ENCODE measurements around the gene LETM1.

The LETM1 gene

GRCh38 chr4:1793496-1793840 lies 62.5 kb downstream of the LETM1 start:
- H2AFZ ChIP-seq (ENCODE audit: low read length, unreplicated experiment): no peak overlapping the region
- peak overlapping the region; percentile 67; the same call in 1 of the 2 replicates for H3K4me3 ChIP-seq (ENCODE audit: low read depth, low read length)
- H3K79me2 ChIP-seq (ENCODE audit: control insufficient read depth, insufficient read depth, low read length, unreplicated experiment): no peaks in the 10 kb centered on the region
- peaks cover 29% of the 10 kb centered on the region for H3K27me3 ChIP-seq (ENCODE audit: insufficient read depth, low read length)
- no peak overlapping the region for H3K27ac ChIP-seq (ENCODE audit: low read depth, low read length)
- no peaks in the 10 kb centered on the region for H3K4me1 ChIP-seq (ENCODE audit: control insufficient read depth, insufficient read depth, low read length, unreplicated experiment)
- no peaks in the 10 kb centered on the region for H3K36me3 ChIP-seq (ENCODE audit: insufficient read depth, low read length)

GRCh38 chr4:1792832-1793495 lies 63.0 kb downstream of the LETM1 start, which contains the start of gene FGFR3:
FGFR3 (plus strand) TSS chr4:1793293; CDS start chr4:1793935, 642 bp downstream.
- no peaks in the 10 kb centered on the region for H3K36me3 ChIP-seq (ENCODE audit: insufficient read depth, low read length)
- H3K27me3 ChIP-seq (ENCODE audit: insufficient read depth, low read length): peaks cover 29% of the 10 kb centered on the region
- H2AFZ ChIP-seq (ENCODE audit: low read length, unreplicated experiment): no peak within 1 kb of the TSS
- H3K79me2 ChIP-seq (ENCODE audit: control insufficient read depth, insufficient read depth, low read length, unreplicated experiment): no peaks in the 10 kb centered on the region
- H3K27ac ChIP-seq (ENCODE audit: low read depth, low read length): no peak within 1 kb of the TSS
- H3K4me3 ChIP-seq (ENCODE audit: low read depth, low read length): peak within 1 kb of the TSS; percentile 67
- H3K4me1 ChIP-seq (ENCODE audit: control insufficient read depth, insufficient read depth, low read length, unreplicated experiment): no peaks in the 10 kb centered on the region

GRCh38 chr4:1792158-1792831 lies 63.7 kb downstream of the LETM1 start:
- H3K27me3 ChIP-seq (ENCODE audit: insufficient read depth, low read length): peaks cover 29% of the 10 kb centered on the region
- no peaks in the 10 kb centered on the region for H3K4me1 ChIP-seq (ENCODE audit: control insufficient read depth, insufficient read depth, low read length, unreplicated experiment)
- no peaks in the 10 kb centered on the region for H3K36me3 ChIP-seq (ENCODE audit: insufficient read depth, low read length)
- no peaks in the 10 kb centered on the region for H3K79me2 ChIP-seq (ENCODE audit: control insufficient read depth, insufficient read depth, low read length, unreplicated experiment)
- no peak overlapping the region for H2AFZ ChIP-seq (ENCODE audit: low read length, unreplicated experiment)
- H3K4me3 ChIP-seq (ENCODE audit: low read depth, low read length): no peak overlapping the region
- no peak overlapping the region for H3K27ac ChIP-seq (ENCODE audit: low read depth, low read length)

- no peaks in the 10 kb centered on the region for H3K36me3 ChIP-seq (ENCODE audit: insufficient read depth, low read length)
- no peak overlapping the region for H2AFZ ChIP-seq (ENCODE audit: low read length, unreplicated experiment)
- H3K4me1 ChIP-seq (ENCODE audit: control insufficient read depth, insufficient read depth, low read length, unreplicated experiment): no peaks in the 10 kb centered on the region
- H3K27me3 ChIP-seq (ENCODE audit: insufficient read depth, low read length): peaks cover 19% of the 10 kb centered on the region
- no peaks in the 10 kb centered on the region for H3K79me2 ChIP-seq (ENCODE audit: control insufficient read depth, insufficient read depth, low read length, unreplicated experiment)
- no peak overlapping the region for H3K4me3 ChIP-seq (ENCODE audit: low read depth, low read length)
- no peak overlapping the region for H3K27ac ChIP-seq (ENCODE audit: low read depth, low read length)
These were observed 66.0 kb downstream of the LETM1 start for GRCh38 chr4:1790005-1790404.

GRCh38 chr4:1789552-1789951 lies 66.4 kb downstream of the LETM1 start:
- no peak overlapping the region for H2AFZ ChIP-seq (ENCODE audit: low read length, unreplicated experiment)
- peaks cover 14% of the 10 kb centered on the region for H3K27me3 ChIP-seq (ENCODE audit: insufficient read depth, low read length)
- H3K4me1 ChIP-seq (ENCODE audit: control insufficient read depth, insufficient read depth, low read length, unreplicated experiment): no peaks in the 10 kb centered on the region
- no peak overlapping the region for H3K27ac ChIP-seq (ENCODE audit: low read depth, low read length)
- no peaks in the 10 kb centered on the region for H3K79me2 ChIP-seq (ENCODE audit: control insufficient read depth, insufficient read depth, low read length, unreplicated experiment)
- no peaks in the 10 kb centered on the region for H3K36me3 ChIP-seq (ENCODE audit: insufficient read depth, low read length)
- no peak overlapping the region for H3K4me3 ChIP-seq (ENCODE audit: low read depth, low read length)

GRCh38 chr4:1788254-1788973 lies 67.5 kb downstream of the LETM1 start:
- Histone ChIP-seq H3K4me1 (ENCODE audit: control insufficient read depth, insufficient read depth, low read length, unreplicated experiment) (no peaks in the 10 kb centered on the region), H3K27ac (ENCODE audit: low read depth, low read length) (no peak overlapping the region), H3K4me3 (ENCODE audit: low read depth, low read length) (no peak overlapping the region), H3K79me2 (ENCODE audit: control insufficient read depth, insufficient read depth, low read length, unreplicated experiment) (no peaks in the 10 kb centered on the region), H3K36me3 (ENCODE audit: insufficient read depth, low read length) (no peaks in the 10 kb centered on the region), H3K27me3 (ENCODE audit: insufficient read depth, low read length) (peaks cover 5% of the 10 kb centered on the region; the same call in 1 of the 2 replicates), H2AFZ (ENCODE audit: low read length, unreplicated experiment) (no peak overlapping the region)

GRCh38 chr4:1787411-1788077 lies 68.4 kb downstream of the LETM1 start:
- Histone ChIP-seq H3K27ac (ENCODE audit: low read depth, low read length) (no peak overlapping the region), H3K4me1 (ENCODE audit: control insufficient read depth, insufficient read depth, low read length, unreplicated experiment) (no peaks in the 10 kb centered on the region), H3K36me3 (ENCODE audit: insufficient read depth, low read length) (no peaks in the 10 kb centered on the region), H3K79me2 (ENCODE audit: control insufficient read depth, insufficient read depth, low read length, unreplicated experiment) (no peaks in the 10 kb centered on the region), H3K4me3 (ENCODE audit: low read depth, low read length) (no peak overlapping the region), H3K27me3 (ENCODE audit: insufficient read depth, low read length) (peaks cover 2% of the 10 kb centered on the region; the same call in 1 of the 2 replicates), H2AFZ (ENCODE audit: low read length, unreplicated experiment) (no peak overlapping the region)

GRCh38 chr4:1786544-1787362 lies 69.2 kb downstream of the LETM1 start:
- Histone ChIP-seq H3K27ac (ENCODE audit: low read depth, low read length) (no peak overlapping the region), H3K27me3 (ENCODE audit: insufficient read depth, low read length) (no peaks in the 10 kb centered on the region), H3K4me1 (ENCODE audit: control insufficient read depth, insufficient read depth, low read length, unreplicated experiment) (no peaks in the 10 kb centered on the region), H3K4me3 (ENCODE audit: low read depth, low read length) (no peak overlapping the region), H3K36me3 (ENCODE audit: insufficient read depth, low read length) (no peaks in the 10 kb centered on the region), H3K79me2 (ENCODE audit: control insufficient read depth, insufficient read depth, low read length, unreplicated experiment) (no peaks in the 10 kb centered on the region), H2AFZ (ENCODE audit: low read length, unreplicated experiment) (no peak overlapping the region)

- H3K4me1 ChIP-seq (ENCODE audit: control insufficient read depth, insufficient read depth, low read length, unreplicated experiment): no peaks in the 10 kb centered on the region
- H2AFZ ChIP-seq (ENCODE audit: low read length, unreplicated experiment): no peak overlapping the region
- no peak overlapping the region for H3K4me3 ChIP-seq (ENCODE audit: low read depth, low read length)
- H3K79me2 ChIP-seq (ENCODE audit: control insufficient read depth, insufficient read depth, low read length, unreplicated experiment): no peaks in the 10 kb centered on the region
- no peaks in the 10 kb centered on the region for H3K27me3 ChIP-seq (ENCODE audit: insufficient read depth, low read length)
- no peaks in the 10 kb centered on the region for H3K36me3 ChIP-seq (ENCODE audit: insufficient read depth, low read length)
- H3K27ac ChIP-seq (ENCODE audit: low read depth, low read length): no peak overlapping the region
These were observed 70.4 kb downstream of the LETM1 start for GRCh38 chr4:1785592-1785991.
